BLaER1 (cell line): Measurements from ENCODE around the gene NSMF.

Source experiments
- H3K27ac ChIP-seq: shearing (Covaris generic); formaldehyde crosslinking; 2 replicates; pipeline ENCODE4 v1.8.1; 2022
- H3K27me3 ChIP-seq: shearing (Covaris generic); formaldehyde crosslinking; 2 replicates; pipeline ENCODE4 v1.8.1; 2022
- H3K36me3 ChIP-seq: shearing (Covaris generic); formaldehyde crosslinking; 2 replicates; pipeline ENCODE4 v1.8.1; 2022
- H3K4me1 ChIP-seq: shearing (Covaris generic); formaldehyde crosslinking; 2 replicates; pipeline ENCODE4 v1.8.1; 2022
- H3K4me2 ChIP-seq: shearing (Covaris generic); formaldehyde crosslinking; 2 replicates; pipeline ENCODE4 v1.8.1; 2022
- H3K4me3 ChIP-seq: shearing (Covaris generic); formaldehyde crosslinking; 2 replicates; pipeline ENCODE4 v1.8.1; 2022
- H3K9ac ChIP-seq: shearing (Covaris generic); formaldehyde crosslinking; 2 replicates; pipeline ENCODE4 v1.8.1; 2022
- H3K9me3 ChIP-seq: shearing (Covaris generic); formaldehyde crosslinking; 2 replicates; pipeline ENCODE4 v1.8.1; 2022
- H4K20me1 ChIP-seq: shearing (Covaris generic); formaldehyde crosslinking; 2 replicates; pipeline ENCODE4 v1.8.1; 2022
- Cebpa-rat ChIP-seq: shearing (Covaris generic); IDR thresholded peaks from 2 replicates; pipeline ENCODE4 v1.8.1; 2022

NSMF gene

DNA sequence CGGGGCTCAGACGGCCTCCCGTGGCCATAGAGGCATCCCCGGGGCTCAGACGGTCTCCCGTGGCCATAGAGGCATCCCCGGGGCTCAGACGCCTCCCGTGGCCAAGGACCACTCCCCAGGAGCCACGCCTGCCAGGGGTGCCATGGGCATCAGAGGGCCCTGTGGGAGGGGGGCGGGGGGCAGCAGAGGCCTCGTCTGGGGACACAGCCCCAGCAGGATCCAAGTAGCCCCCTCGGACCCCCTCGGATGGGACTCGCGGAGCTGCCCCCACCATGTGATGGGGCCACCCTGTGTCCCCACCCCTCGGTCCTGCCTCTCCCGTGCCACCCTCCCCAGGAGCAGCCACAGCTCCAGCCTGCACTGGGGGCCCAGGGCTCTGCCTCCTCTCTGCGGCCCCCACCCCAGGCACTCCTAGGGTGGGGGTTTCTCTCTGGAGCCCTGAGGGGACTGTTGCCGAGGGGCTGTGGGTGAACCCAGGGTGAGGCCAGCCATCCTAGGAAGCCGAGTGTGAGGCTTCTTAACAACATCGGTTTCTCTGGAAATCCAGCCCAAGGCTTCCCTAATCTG, 20.5 kb downstream of the NSMF start:
- Histone ChIP-seq H3K27me3 (peaks cover 17% of the 10 kb centered on the region), H3K36me3 (no peaks in the 10 kb centered on the region), H3K4me1 (peaks cover 51% of the 10 kb centered on the region)

DNA sequence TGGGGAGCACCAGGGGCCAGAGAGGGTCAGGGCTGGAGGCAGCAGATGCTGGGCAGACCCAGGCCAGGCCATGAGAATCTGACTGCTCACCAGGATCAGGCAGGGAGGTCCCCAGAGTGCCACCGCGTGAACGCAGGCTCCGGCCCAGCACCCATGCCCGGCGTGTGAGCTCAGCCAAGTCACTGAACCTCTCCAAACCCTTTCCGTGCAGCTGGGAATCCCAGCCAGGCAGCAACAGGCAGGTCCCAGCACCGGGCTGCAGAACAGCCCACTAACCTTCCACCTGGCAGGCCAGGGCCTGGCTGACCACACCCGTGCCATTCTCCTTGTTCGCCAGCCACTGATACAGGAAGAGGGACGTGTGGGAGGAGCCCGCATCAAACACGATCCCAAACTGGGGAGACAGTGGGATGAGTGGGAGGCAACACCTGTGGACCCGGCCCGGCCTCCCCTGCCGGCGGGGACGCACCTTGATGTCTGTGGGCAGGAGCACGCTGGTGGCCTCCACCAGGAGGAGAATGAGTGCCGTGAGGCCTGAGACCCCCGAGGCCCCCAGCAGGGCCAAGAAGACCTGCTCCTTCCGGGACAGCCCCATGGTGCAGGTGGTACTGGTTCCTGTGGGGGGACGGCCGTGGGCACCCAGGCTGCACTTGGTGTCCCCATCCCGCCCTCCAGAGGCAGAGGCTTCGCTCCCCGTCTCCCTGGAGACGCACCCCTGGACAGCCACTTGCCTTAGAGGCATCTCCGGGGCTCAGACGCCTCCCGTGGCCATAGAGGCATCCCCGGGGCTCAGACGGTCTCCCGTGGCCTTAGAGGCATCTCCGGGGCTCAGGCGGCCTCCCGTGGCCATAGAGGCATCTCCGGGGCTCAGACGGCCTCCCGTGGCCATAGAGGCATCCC, 21.2 kb downstream of the NSMF start:
- peak overlapping the region; percentile 51 for H3K4me2 ChIP-seq
- H3K9ac ChIP-seq: peak overlapping the region; percentile 45; the same call in 1 of the 2 replicates
- H4K20me1 ChIP-seq: no peaks in the 10 kb centered on the region
- no peak overlapping the region for H3K4me3 ChIP-seq
- H3K36me3 ChIP-seq: no peaks in the 10 kb centered on the region
- peaks cover 59% of the 10 kb centered on the region for H3K4me1 ChIP-seq
- TF ChIP-seq Cebpa-rat: no peak
- peaks cover 17% of the 10 kb centered on the region for H3K27me3 ChIP-seq
- H3K27ac ChIP-seq: no peak overlapping the region
- no peaks in the 10 kb centered on the region for H3K9me3 ChIP-seq

More for the DNA sequence above, 20.5 kb downstream of the NSMF start:
- H4K20me1 ChIP-seq: no peaks in the 10 kb centered on the region
- TF ChIP-seq Cebpa-rat: no peak
- H3K9me3 ChIP-seq: no peaks in the 10 kb centered on the region
- no peak overlapping the region for H3K9ac ChIP-seq
- H3K4me3 ChIP-seq: no peak overlapping the region
- no peak overlapping the region for H3K27ac ChIP-seq
- no peak overlapping the region for H3K4me2 ChIP-seq

DNA sequence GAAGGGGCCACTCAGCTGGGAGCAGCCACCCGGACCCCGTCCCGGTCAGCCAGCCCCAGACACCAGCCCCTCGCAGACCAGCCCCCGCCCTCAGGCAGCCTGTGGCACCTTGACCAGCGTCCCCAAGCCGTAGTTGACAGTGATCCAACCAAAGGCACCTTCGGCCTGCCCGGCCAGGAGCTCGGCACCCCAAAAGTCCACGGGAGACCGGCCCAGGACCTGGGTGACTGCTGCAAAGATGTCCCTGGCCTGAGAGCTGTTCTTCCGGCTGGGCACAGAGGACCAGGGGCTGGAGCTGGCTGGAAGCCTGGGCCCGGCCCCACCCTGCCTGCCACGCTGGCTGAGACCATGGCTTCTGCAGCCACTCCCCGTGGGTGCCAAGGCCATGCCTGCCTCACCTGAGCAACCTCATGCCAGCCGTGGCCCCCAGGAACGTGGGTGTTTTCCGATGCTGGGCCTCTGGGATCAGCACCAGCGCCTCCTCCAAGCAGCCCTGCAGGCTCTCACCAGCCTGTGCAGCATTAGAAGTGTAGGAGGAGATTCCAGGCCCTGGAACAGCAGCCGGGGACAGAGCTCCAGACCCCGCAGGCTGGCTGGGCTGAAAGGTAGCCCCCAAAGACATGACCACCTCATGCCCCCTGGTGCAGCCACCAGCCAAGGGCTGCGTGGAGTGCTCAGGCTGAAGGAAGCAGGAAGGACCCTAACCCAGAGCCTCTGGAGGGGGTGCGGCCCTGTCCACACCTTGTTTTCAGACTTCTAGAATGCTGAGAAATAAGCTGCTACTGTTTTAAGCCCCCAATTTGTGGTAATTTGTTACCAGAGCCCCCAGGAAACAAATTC, 22.2 kb downstream of the NSMF start:
- Histone ChIP-seq H3K27ac (no peak overlapping the region), H3K27me3 (peaks cover 9% of the 10 kb centered on the region), H3K4me1 (peaks cover 68% of the 10 kb centered on the region), H4K20me1 (no peaks in the 10 kb centered on the region), H3K36me3 (no peaks in the 10 kb centered on the region), H3K4me2 (peak overlapping the region; percentile 51), H3K9ac (peak overlapping the region; percentile 45; the same call in 1 of the 2 replicates), H3K9me3 (no peaks in the 10 kb centered on the region), H3K4me3 (no peak overlapping the region)
- no peak for TF ChIP-seq Cebpa-rat

DNA sequence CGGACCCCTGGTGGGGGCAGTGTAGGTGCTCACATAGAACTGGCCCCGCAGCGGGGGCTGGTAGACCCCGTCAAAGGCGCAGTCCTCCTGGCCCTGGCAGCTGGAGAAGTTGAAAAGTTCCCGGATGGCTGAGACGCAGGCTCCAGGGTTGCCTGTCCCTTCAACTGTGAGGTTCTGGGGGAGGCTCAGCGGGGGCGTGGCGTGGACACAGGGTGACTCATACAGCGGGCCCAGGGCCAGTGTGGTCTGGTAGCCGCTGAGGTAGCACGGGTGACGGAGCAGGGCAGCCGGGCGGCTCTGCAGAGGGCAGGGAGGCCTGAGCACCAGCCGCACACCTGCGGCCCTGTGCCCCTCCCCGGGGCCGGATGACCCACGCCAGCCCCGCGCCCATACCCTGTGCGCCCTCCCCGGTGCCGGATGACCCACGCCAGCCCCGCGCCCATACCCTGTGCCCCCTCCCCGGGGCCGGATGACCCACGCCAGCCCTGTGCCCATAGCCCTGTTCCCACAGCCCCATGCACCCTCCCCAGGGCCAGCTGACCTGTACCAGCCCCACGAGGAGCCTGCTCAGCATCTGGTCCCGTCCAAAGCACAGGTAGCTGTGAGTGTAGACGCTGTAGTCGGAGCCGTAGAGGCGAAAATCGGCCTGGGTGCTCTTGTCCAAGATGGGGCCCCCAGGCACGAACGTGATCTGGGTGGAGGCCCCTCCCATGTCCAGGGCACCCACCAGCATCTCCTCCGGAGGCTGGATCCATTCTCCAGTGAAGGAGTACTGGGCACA, 23.0 kb downstream of the NSMF start:
- peak overlapping the region; percentile 60 for H3K27ac ChIP-seq
- peak overlapping the region; percentile 94 for H3K4me2 ChIP-seq
- peak overlapping the region; percentile 45 for H3K9ac ChIP-seq
- H3K27me3 ChIP-seq: peaks cover 1% of the 10 kb centered on the region; the same call in 1 of the 2 replicates
- no peak for TF ChIP-seq Cebpa-rat
- no peaks in the 10 kb centered on the region for H4K20me1 ChIP-seq
- peaks cover 76% of the 10 kb centered on the region for H3K4me1 ChIP-seq
- no peaks in the 10 kb centered on the region for H3K9me3 ChIP-seq
- H3K4me3 ChIP-seq: no peak overlapping the region
- H3K36me3 ChIP-seq: no peaks in the 10 kb centered on the region

DNA sequence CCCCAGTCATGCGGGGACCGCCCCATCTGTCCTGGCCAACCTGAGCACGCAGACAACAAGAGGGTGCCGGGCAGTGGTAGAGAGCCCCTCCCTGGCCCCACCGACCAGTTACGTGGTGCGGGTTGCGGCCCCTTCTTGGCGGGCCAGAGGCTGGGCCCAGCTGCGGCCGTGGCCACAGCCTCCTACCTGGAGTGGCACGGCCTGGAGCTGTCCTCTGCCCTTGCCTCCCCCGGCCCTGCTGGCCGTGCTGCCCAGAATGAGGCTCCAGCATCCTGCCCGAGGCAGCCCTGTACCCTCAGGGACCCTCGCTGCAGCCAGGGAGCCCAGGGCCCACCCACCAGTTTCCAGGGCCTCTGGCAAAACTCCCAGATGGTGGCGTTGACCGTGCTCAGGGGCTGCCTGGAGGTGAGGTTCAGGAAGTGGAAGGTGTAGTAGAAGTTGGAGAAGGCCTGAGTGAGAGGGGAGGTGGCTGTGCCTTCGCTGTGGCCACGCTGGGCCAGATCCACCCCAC, 23.7 kb downstream of the NSMF start:
- Histone ChIP-seq H3K27me3 (no peaks in the 10 kb centered on the region), H3K4me3 (no peak overlapping the region), H4K20me1 (0 out of 2 replicates have a peak, but pooled peaks cover 6% of the 10 kb centered on the region), H3K4me1 (peaks cover 84% of the 10 kb centered on the region), H3K9me3 (no peaks in the 10 kb centered on the region), H3K36me3 (no peaks in the 10 kb centered on the region), H3K27ac (peak overlapping the region; percentile 60), H3K9ac (peak overlapping the region; percentile 45), H3K4me2 (peak overlapping the region; percentile 94)
- no peak for TF ChIP-seq Cebpa-rat

DNA sequence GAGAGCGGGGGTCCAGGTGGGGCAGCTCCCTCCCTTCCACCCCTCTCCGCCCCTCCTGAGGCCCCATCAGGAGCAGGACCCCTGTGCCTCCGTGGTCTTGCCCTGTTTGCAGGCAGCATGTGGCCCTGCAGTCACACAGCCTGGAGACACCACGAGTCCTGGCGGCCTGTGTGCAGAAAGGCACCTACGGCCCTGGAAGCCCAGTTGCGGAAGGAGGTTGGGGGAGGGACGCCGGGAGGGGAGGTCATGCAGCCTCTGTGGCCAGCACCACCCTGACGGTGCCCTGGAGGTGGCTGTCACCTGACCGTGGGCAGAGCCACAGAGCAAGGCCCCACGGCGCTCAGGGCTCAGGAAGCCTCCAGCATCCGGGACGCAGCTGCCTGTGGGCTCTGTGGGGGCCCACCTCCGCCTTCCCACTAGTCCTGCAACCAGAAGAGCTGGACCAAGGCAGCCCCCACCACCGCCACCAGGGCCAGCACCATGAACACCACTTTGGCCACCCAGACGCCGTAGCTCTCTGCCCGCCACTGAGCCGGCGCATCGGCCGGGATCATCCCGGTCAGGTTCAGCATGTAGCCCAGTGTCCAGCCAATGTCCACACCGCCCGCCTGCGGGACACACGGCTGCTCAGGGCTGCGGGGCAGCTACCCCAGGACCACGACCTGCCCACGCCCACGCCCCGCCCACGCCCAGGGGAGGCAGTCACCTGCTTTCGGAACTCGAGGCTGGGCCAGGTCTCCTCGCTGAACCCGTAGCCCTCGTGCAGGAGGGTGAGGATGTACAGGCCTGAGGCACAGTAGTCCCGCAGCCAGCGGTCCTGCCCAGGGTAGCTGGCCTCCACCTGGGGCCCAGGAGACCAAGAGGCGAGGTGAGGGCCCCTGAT, 24.4 kb downstream of the NSMF start:
- H3K27ac ChIP-seq: no peak overlapping the region; the same call in 1 of the 2 replicates
- H3K4me3 ChIP-seq: no peak overlapping the region
- H3K9ac ChIP-seq: no peak overlapping the region
- TF ChIP-seq Cebpa-rat: no peak
- peaks cover 91% of the 10 kb centered on the region for H3K4me1 ChIP-seq
- H4K20me1 ChIP-seq: 0 out of 2 replicates have a peak, but pooled peaks cover 6% of the 10 kb centered on the region
- no peaks in the 10 kb centered on the region for H3K27me3 ChIP-seq
- H3K4me2 ChIP-seq: peak overlapping the region; percentile 94
- H3K9me3 ChIP-seq: no peaks in the 10 kb centered on the region
- H3K36me3 ChIP-seq: no peaks in the 10 kb centered on the region

DNA sequence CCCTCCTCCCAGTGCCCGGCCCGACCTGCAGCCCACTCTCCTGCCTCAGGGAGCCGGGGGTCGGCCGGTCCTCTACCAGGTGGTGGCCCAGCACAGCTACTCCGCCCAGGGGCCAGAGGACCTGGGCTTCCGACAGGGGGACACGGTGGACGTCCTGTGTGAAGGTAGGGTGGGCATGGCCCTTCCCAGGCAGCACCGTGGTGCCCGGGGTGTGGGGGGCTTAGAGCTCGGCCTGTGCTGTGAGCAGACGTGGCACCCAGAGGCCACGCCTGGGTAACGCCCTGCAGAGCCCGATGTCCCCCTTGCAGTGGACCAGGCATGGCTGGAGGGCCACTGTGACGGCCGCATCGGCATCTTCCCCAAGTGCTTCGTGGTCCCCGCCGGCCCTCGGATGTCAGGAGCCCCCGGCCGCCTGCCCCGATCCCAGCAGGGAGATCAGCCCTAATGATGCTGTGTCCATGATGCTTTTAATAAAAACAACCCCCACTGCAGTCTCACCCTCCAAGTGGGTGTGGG, 25.2 kb downstream of the NSMF start:
- H3K4me3 ChIP-seq: no peak overlapping the region
- no peak overlapping the region for H3K9ac ChIP-seq
- H3K36me3 ChIP-seq: no peaks in the 10 kb centered on the region
- H3K4me2 ChIP-seq: peak overlapping the region; percentile 94
- peaks cover 98% of the 10 kb centered on the region for H3K4me1 ChIP-seq
- peak overlapping the region; percentile 31; the same call in 1 of the 2 replicates for H3K27ac ChIP-seq
- no peaks in the 10 kb centered on the region for H3K27me3 ChIP-seq
- TF ChIP-seq Cebpa-rat: no peak
- H4K20me1 ChIP-seq: 0 out of 2 replicates have a peak, but pooled peaks cover 6% of the 10 kb centered on the region
- no peaks in the 10 kb centered on the region for H3K9me3 ChIP-seq

DNA sequence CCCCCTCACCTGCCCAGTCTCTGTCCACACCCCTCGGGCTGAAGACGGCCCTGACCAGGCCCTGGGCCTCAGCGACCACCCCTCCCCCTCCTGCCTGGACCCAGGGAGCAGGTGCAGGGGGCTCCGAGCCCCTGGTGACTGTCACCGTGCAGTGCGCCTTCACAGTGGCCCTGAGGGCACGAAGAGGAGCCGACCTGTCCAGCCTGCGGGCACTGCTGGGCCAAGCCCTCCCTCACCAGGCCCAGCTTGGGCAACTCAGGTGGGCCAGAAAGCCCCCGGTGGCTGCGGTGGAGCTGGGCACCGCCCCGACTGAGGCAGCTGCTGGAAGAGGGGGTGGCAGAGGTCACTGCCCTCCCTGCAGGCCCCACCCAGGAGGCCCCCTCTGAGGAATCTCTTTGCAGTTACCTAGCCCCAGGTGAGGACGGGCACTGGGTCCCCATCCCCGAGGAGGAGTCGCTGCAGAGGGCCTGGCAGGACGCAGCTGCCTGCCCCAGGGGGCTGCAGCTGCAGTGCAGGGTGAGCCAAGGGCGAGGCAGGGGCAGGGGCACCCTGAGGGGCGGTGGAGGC, 25.7 kb downstream of the NSMF start:
- Histone ChIP-seq H3K27me3 (no peaks in the 10 kb centered on the region), H3K9ac (no peak overlapping the region), H3K4me3 (no peak overlapping the region), H3K4me2 (peak overlapping the region; percentile 94), H3K9me3 (no peaks in the 10 kb centered on the region), H3K36me3 (no peaks in the 10 kb centered on the region), H3K4me1 (peaks cover 99% of the 10 kb centered on the region), H3K27ac (peak overlapping the region; percentile 31), H4K20me1 (0 out of 2 replicates have a peak, but pooled peaks cover 6% of the 10 kb centered on the region)
- TF ChIP-seq Cebpa-rat: no peak
